Immature natural killer cell (primary cell): ENCODE measurements around the gene MARCHF5. TPM values are rescaled to one million over a fixed set of nuclear protein-coding genes. Genes with fewer than 3 reads are reported as not detected.
"Not testable (repeated sequence)": the region's sequence is repeated elsewhere in the genome, so short reads cannot be mapped to it uniquely, and the experiment has no call there.

Experiments used
- DNase-seq, 3 donors: peaks; one replicate each; pipeline ENCODE4 v3.0.0; 2022; ENCODE audit warnings: mixed read lengths in 1 of 3
- H3K27ac Mint-ChIP-seq, 6 donors: one replicate each; pipeline ENCODE4 v1.8.0; 2020; ENCODE audit warnings: mixed read lengths in 6 of 6, mild to moderate bottlenecking in 5 of 6, inconsistent platforms in 4 of 6, moderate library complexity in 3 of 6
- H3K27me3 Mint-ChIP-seq, 3 donors: one replicate each; pipeline ENCODE4 v1.8.0; 2020 to 2021; ENCODE audit warnings: low read depth in 3 of 3, mild to moderate bottlenecking in 3 of 3, mixed read lengths in 3 of 3, moderate library complexity in 3 of 3, inconsistent platforms in 1 of 3
- H3K36me3 Mint-ChIP-seq, 3 donors: one replicate each; pipeline ENCODE4 v1.8.0; 2020; ENCODE audit warnings: mixed read lengths in 3 of 3, inconsistent platforms in 2 of 3, mild to moderate bottlenecking in 2 of 3
- H3K4me1 Mint-ChIP-seq, 2 donors: one replicate each; pipeline ENCODE4 v1.8.0; 2020; ENCODE audit warnings: inconsistent platforms in 2 of 2, mild to moderate bottlenecking in 2 of 2, mixed read lengths in 2 of 2, moderate library complexity in 1 of 2
- H3K4me3 Mint-ChIP-seq, 5 donors: one replicate each; pipeline ENCODE4 v1.8.0; 2020; ENCODE audit warnings: mild to moderate bottlenecking in 5 of 5, mixed read lengths in 5 of 5, inconsistent platforms in 3 of 5, moderate library complexity in 3 of 5
- H3K9me3 Mint-ChIP-seq, 6 donors: one replicate each; pipeline ENCODE4 v1.8.0; 2020; ENCODE audit warnings: mild to moderate bottlenecking in 6 of 6, mixed read lengths in 6 of 6, inconsistent platforms in 4 of 6, moderate library complexity in 3 of 6
- polyA plus RNA-seq, 3 donors: library from polyadenylated mRNA; unstranded; fragments of 300-500 nt; fragmentation: Illumina TruSeq; gene quantifications; one replicate each; pipeline ENCODE4 v1.2.3, GENCODE V29; 2021

The MARCHF5 gene
- polyA plus RNA-seq, 3 donors from 2014 or later = 15.0 to 32.4 (median 28.4) TPM

- H3K9me3 Mint-ChIP-seq = no peaks in the 10 kb centered on the region
These were observed 91.7 kb downstream of the MARCHF5 start for GRCh38 chr10:92382631-92383030.

GRCh38 chr10:92384741-92385140 is 93.8 kb downstream of the MARCHF5 start:
- H3K4me1 Mint-ChIP-seq = no peaks in the 10 kb centered on the region
- H3K4me3 Mint-ChIP-seq = no peak overlapping the region
- no peak overlapping the region for H3K27ac Mint-ChIP-seq
- peaks cover 1 to 8% (median 6%) of the 10 kb centered on the region in 3 donors for H3K27me3 Mint-ChIP-seq
- no peaks in the 10 kb centered on the region for H3K36me3 Mint-ChIP-seq
- DNase-seq = no peak
- no peaks in the 10 kb centered on the region for H3K9me3 Mint-ChIP-seq

More at GRCh38 chr10:92382631-92383030, 91.7 kb downstream of the MARCHF5 start:
- DNase-seq = no peak
- Mint-ChIP-seq H3K27ac (no peak overlapping the region), H3K27me3 (peaks cover 2 to 6% (median 6%) of the 10 kb centered on the region in 3 donors), H3K4me1 (no peaks in the 10 kb centered on the region), H3K36me3 (no peaks in the 10 kb centered on the region), H3K4me3 (no peak overlapping the region)

GRCh38 chr10:92385831-92386230 is 94.9 kb downstream of the MARCHF5 start:
- H3K36me3 Mint-ChIP-seq = no peaks in the 10 kb centered on the region
- no peaks in the 10 kb centered on the region for H3K9me3 Mint-ChIP-seq
- H3K4me1 Mint-ChIP-seq = no peaks in the 10 kb centered on the region
- DNase-seq = no peak
- no peak overlapping the region for H3K4me3 Mint-ChIP-seq
- no peak overlapping the region for H3K27ac Mint-ChIP-seq
- peaks cover 1 to 10% (median 6%) of the 10 kb centered on the region in 3 donors for H3K27me3 Mint-ChIP-seq

GRCh38 chr10:92387289-92387940 is 96.4 kb downstream of the MARCHF5 start:
- no peak overlapping the region for H3K27ac Mint-ChIP-seq
- H3K36me3 Mint-ChIP-seq = no peaks in the 10 kb centered on the region
- peaks cover 1 to 10% (median 1%) of the 10 kb centered on the region in 3 donors for H3K27me3 Mint-ChIP-seq
- no peaks in the 10 kb centered on the region for H3K4me1 Mint-ChIP-seq
- H3K4me3 Mint-ChIP-seq = no peak overlapping the region
- no peaks in the 10 kb centered on the region for H3K9me3 Mint-ChIP-seq
- peak in 1 of 3 donors; percentile 1 for DNase-seq

GRCh38 chr10:92393173-92393572 is 102.2 kb downstream of the MARCHF5 start:
- not testable (repeated sequence) for H3K27ac Mint-ChIP-seq, H3K36me3 Mint-ChIP-seq, H3K4me3 Mint-ChIP-seq, H3K4me1 Mint-ChIP-seq, DNase-seq, H3K27me3 Mint-ChIP-seq, H3K9me3 Mint-ChIP-seq

GRCh38 chr10:92395271-92395670 is 104.3 kb downstream of the MARCHF5 start:
- Mint-ChIP-seq H3K4me3 (no peak overlapping the region), H3K4me1 (no peaks in the 10 kb centered on the region), H3K9me3 (peaks cover 0 to 7% (median 0%) of the 10 kb centered on the region in 6 donors), H3K36me3 (no peaks in the 10 kb centered on the region), H3K27me3 (peaks cover 4% of the 10 kb centered on the region in 3 donors), H3K27ac (no peak overlapping the region)
- DNase-seq = no peak

GRCh38 chr10:92402234-92402633 is 111.3 kb downstream of the MARCHF5 start:
- H3K36me3 Mint-ChIP-seq, H3K9me3 Mint-ChIP-seq, H3K27me3 Mint-ChIP-seq, H3K4me3 Mint-ChIP-seq, DNase-seq, H3K4me1 Mint-ChIP-seq, H3K27ac Mint-ChIP-seq: not testable (repeated sequence)

Other genes starting within 250 kb of the MARCHF5 start
- gene CPEB3, start 89 bp upstream of the MARCHF5 start, polyA plus RNA-seq = 1 to 10 TPM in 1 of 3 donors, under 1 TPM in 1, not detected in 1; 0.63 to 1.1 TPM